Measurements from ENCODE around the gene CPPED1. TPM values are rescaled to one million over a fixed set of nuclear protein-coding genes. Genes with fewer than 3 reads are reported as not detected.

Gene CPPED1
- total RNA-seq, 2 donors from 2014 or later: 3.3 to 4.4 TPM

DNA sequence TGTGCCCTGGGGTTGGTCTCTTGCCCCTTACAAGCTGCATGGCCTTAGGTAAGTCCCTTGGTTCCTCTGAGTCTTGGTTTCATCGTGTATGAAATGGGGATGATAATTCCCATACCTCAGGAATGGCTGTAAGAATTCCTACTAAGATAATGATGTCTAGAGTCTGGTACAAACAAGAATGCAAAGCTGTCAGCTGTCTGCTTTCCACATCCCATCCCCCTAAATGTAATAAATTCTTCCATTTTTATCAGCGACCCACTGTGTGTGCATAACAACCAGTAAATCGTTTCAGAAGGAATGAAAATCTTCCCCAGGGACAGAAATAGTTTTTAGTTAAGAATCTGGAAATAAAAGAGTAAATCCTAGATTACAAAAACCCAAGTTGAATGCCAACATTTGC, 95.4 kb downstream of the CPPED1 start:
- Histone ChIP-seq H3K4me1 (no peaks in the 10 kb centered on the region), H3K9me3 (no peaks in the 10 kb centered on the region), H3K27ac (no peak overlapping the region), H3K27me3 (no peaks in the 10 kb centered on the region), H3K4me3 (no peak overlapping the region), H3K36me3 (replicated peaks in 1 of 2; ENCODE audit: insufficient read depth in 1 of 2, low read depth in 2 of 2) (no peaks in the 10 kb centered on the region)
- 69 to 73% methylated on average over 3 of the region's 3 CpGs for WGBS, 2 donors
- intact Hi-C loops (cut with DNase I): no loop called here
- DNase-seq (no peak), ATAC-seq (no peak)
- TF ChIP-seq POLR2A (IDR thresholded peaks at IDR 0.05) (no peak), CTCF (IDR thresholded peaks at IDR 0.05) (no peak)

DNA sequence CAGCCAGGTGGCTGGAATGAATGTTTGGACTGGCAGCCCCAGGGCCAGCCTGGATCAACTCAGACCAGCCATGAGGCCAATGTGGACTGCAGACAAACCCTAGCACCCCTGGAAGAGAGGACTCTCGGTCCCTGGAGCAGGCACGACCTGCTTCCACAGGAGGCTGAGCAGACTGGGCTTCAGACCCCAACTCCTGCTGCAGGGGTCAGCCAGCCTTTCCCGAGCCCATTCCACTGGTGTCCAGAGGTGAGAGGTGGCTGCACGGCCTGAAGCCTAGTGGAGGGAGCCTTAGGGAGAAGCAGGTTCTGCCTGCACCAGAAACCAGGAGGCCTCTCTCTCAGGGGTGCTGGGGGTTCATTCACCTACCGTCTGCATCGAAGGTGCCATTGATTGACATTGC, 97.1 kb downstream of the CPPED1 start:
- no peak for DNase-seq
- Histone ChIP-seq H3K36me3 (replicated peaks in 1 of 2; ENCODE audit: insufficient read depth in 1 of 2, low read depth in 2 of 2) (no peaks in the 10 kb centered on the region), H3K27me3 (no peaks in the 10 kb centered on the region), H3K4me1 (no peaks in the 10 kb centered on the region), H3K27ac (no peak overlapping the region), H3K9me3 (no peaks in the 10 kb centered on the region), H3K4me3 (no peak overlapping the region)
- 75 to 89% methylated on average over 4 to 6 of the region's 6 CpGs for WGBS, 2 donors
- intact Hi-C loops (cut with DNase I): no loop called here
- TF ChIP-seq POLR2A (IDR thresholded peaks at IDR 0.05) (no peak), CTCF (IDR thresholded peaks at IDR 0.05) (no peak)
- no peak for ATAC-seq

- Histone ChIP-seq H3K27ac (no peak overlapping the region), H3K4me3 (no peak overlapping the region), H3K27me3 (no peaks in the 10 kb centered on the region), H3K9me3 (no peaks in the 10 kb centered on the region), H3K36me3 (replicated peaks in 1 of 2; ENCODE audit: insufficient read depth in 1 of 2, low read depth in 2 of 2) (no peaks in the 10 kb centered on the region), H3K4me1 (no peaks in the 10 kb centered on the region)
- no peak for TF ChIP-seq CTCF (IDR thresholded peaks at IDR 0.05)
- TF ChIP-seq POLR2A (IDR thresholded peaks at IDR 0.05): no peak
- ATAC-seq: no peak
- intact Hi-C loops (cut with DNase I): no loop called here
- 89 to 93% methylated on average over 15 to 31 of the region's 31 CpGs for WGBS, 2 donors
- no peak for DNase-seq
Measured at GRCh38 chr16:12704492-12705111, 99.1 kb downstream of the CPPED1 start.

DNA sequence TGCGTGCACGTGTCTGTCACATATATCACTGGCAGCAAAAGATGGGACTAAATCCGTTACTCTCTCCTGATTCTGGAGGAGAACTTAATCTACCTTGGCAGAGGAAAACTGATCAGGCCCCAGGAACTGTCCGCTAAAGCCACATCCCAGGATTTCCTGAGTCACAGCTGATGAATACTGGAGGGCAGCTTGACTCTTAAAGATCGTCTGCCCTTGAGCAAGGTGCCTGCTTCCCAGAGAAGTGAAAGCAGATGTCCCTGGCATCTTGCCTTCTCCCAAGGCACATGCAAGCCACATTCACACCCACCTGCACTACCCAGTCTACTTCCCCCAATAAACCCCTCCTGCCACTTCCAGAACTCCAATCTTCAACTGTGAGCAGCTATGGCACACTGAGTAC, 99.8 kb downstream of the CPPED1 start:
- no peaks in the 10 kb centered on the region for H3K4me1 ChIP-seq
- TF ChIP-seq CTCF (IDR thresholded peaks at IDR 0.05) (no peak), POLR2A (IDR thresholded peaks at IDR 0.05) (no peak)
- no peaks in the 10 kb centered on the region for H3K27me3 ChIP-seq
- intact Hi-C loops (cut with DNase I): no loop called here
- no peak overlapping the region for H3K4me3 ChIP-seq
- no peaks in the 10 kb centered on the region for H3K36me3 ChIP-seq (replicated peaks in 1 of 2; ENCODE audit: insufficient read depth in 1 of 2, low read depth in 2 of 2)
- H3K9me3 ChIP-seq: no peaks in the 10 kb centered on the region
- ATAC-seq: no peak
- H3K27ac ChIP-seq: no peak overlapping the region
- WGBS, 2 donors: 71 to 80% methylated on average over 5 of the region's 5 CpGs
- no peak for DNase-seq

- WGBS, 2 donors: 89 to 100% methylated on average over 2 to 3 of the region's 3 CpGs
- no peaks in the 10 kb centered on the region for H3K4me1 ChIP-seq
- H3K9me3 ChIP-seq: no peaks in the 10 kb centered on the region
- intact Hi-C loops (cut with DNase I): no loop called here
- TF ChIP-seq CTCF (IDR thresholded peaks at IDR 0.05): no peak
- H3K27me3 ChIP-seq: no peaks in the 10 kb centered on the region
- no peaks in the 10 kb centered on the region for H3K36me3 ChIP-seq (replicated peaks in 1 of 2; ENCODE audit: insufficient read depth in 1 of 2, low read depth in 2 of 2)
- ATAC-seq (no peak), DNase-seq (no peak)
- H3K27ac ChIP-seq: no peak overlapping the region
- no peak overlapping the region for H3K4me3 ChIP-seq
Measured at GRCh38 chr16:12700161-12700560, 103.5 kb downstream of the CPPED1 start.
